Measurements from ENCODE around the gene CD320.
"Not testable (repeated sequence)": the region's sequence is repeated elsewhere in the genome, so short reads cannot be mapped to it uniquely, and the experiment has no call there.

GRCh38 chr19:8314981-8315640 lies 7.0 kb upstream of the CD320 start:
- TF ChIP-seq CTCF (IDR thresholded peaks at IDR 0.05; ENCODE audit: low read depth, low read length); POLR2A (IDR thresholded peaks at IDR 0.05; ENCODE audit: extremely low read depth, insufficient read length); MAX (IDR thresholded peaks at IDR 0.05; ENCODE audit: low read depth, low read length): not testable (repeated sequence)
